GM19328 (cell line): ENCODE measurements around the gene RCL1.

ENCODE experiments used
- ATAC-seq: cut with Tn5 transposase; IDR thresholded peaks from one replicate; pipeline ENCODE4 v1.9.1; 2021; ENCODE audit warnings: mild to moderate bottlenecking, moderate library complexity; ENCODE audit not compliant: unreplicated experiment

Gene RCL1

DNA sequence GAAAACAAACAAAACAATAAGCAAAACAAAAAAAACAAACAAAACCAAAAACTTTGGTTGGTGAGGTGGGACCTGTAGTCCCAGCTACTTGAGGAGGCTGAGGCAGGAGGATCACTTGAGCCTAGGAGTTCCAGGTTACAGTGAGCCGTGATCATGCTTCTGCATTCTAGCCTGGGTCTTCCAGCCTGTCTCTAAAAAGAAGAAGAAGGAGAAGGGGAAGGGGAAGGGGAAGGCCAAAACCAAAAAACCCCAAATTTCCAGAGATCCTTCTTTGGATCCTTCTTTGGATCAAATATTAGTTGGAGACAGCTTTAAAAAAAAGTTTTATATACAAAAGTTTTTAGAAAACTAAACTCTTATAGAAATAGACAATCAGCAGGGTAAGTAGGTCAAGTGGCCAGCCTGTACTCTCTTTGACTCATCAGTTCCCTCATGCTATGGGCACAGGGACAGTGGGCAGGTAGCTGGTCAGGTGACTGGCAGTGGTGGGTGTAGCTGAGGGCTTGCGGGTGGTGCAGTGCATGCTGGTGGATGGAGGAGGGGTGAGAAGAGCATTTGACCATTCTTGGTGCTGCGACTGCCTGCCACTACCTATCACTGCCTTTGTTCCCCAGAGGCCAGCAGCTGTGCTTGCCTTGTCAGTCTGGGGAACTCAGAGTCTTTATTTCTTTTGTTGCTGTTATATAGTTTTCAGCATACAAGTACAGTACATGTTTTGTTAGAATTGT is 12.6 kb downstream of the RCL1 start:
- ATAC-seq: no peak

DNA sequence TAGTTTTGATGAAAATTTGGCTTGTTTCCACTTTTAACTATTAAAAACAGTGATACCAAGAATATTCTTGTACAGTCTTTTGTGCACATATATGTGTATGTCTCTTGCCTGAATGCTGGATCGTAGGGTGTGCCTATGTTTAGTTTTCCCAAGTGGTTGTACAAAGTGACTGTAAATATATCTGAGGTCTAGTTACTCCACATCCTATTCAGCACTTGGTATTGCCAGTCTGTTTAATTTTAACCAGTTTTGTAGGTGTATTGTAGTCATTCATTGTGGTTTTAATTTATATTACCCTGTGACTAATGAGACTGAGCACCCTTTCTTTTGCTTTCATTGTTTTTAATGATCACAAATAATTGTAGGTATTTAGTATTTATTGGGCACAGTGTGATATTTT is 17.8 kb downstream of the RCL1 start:
- ATAC-seq: no peak

DNA sequence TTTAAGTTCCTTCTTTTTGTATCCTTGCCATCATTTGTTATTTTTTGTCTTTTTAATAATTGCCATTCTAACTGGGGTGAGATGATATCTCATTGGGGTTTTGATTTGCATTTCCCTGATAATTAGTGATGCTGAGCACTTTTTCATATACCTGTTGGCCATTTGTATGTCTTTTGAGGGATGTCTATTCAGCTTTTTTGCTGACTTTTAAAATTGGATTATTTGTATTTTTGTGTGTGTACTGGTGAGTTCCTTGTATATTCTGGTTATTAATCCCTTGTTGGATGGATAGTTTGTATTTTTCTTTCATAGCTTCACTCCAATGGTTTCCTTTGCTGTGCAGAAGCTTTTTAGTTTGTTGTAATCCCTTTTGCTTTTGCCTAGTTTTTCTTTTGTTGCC is 19.1 kb downstream of the RCL1 start:
- ATAC-seq: no peak

DNA sequence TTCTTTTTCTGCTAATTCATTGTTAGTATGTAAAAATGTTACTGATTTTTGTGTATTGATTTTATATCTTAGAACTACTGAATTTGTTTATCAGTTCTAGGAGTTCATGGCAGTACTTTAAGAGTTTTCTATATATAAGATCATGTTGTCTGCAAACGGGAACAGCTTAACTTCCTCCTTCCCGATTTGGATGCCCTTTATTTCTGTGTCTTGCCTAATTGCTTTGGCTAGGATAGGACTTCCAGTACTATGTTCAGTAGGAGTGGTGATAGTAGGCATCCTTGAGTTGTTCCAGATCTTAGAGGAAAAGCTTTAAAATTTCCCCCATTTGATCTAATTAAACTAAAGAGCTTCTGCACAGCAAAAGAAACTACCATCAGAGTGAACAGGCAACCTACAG is 20.1 kb downstream of the RCL1 start:
- ATAC-seq: no peak

DNA sequence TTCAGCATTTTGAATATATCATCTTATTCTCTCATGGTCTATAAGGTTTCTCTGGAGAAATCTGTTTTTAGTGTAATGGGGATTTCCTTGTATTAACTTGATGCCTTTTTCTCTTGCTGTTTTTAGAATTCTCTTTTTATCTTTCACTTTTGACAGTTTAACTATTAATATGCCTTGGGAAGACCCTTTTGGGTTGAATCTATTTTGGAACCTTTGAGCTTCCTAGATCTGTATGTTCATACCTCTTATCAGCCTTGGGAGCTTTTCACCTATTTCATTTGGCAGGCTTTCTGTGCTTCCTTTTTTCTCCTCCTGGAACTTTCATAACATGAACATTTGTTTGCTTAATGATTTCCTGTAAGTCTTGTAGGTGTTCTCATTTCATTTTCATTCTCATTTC is 22.2 kb downstream of the RCL1 start:
- ATAC-seq: no peak

DNA sequence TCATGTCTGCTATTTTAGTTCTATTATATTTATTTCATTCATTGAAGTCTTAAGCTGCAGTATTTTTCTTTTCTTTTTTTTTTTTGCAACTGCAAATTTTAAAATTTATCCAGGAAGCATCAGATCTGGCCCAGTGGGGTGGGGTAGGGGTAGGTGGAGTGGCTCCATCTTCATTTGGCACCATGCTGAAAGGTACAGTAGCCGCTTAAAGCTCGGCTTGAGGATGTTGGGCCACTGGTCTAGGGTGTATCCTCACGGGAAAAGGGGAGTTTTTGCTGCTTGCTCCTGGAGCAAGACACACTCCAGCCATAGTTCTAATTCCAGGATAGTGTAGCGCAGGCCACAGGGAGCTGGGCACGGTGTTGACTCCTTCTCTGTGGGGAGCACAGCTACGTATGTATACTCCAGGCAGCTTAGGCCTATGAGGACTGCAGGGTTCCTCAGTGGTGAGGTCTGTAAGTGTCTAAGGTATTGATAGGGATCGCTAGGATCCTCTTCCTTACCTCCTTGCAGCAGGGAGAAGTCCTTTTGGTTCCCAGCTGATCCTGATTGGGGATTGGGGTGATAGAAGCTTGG is 22.7 kb downstream of the RCL1 start:
- no peak for ATAC-seq

DNA sequence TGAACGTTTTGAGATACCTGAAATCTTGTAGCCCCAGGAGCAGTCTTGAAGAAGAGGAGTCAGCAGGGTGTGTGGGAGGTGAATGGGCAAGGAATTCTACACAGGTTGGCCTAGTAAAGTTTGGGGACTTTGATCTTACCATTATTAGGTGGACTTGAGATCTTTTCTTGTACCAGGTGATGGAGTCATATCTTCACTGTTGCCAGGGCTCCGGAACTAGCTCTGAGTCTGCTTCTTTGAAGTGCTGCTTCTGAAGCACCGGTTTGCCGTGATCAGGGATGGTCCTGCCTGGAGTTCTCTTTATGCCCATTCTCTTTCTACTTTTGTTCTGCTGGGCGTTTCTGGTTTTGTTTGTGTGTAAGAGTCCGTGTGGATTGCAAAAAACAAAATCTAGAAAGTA is 27.4 kb downstream of the RCL1 start:
- ATAC-seq: no peak

DNA sequence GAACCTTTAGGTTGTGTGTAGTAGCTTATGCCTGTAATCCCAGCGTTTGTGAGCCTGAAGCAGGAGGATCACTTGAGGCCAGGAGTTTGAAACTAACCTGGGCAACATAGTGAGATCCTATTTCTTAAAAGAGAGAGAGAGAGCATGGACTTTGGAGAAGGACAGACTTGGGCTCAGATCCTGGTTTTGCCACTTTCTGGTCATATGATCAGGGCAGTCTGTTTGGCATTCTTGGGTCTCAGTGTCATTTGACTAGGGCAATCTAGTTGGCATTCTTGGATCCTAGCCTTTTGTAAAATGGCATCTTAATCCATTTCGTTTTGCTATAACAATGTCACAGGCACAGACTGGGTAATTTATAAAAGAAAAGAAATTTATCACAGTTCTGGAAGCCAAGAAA is 28.4 kb downstream of the RCL1 start:
- no peak for ATAC-seq

DNA sequence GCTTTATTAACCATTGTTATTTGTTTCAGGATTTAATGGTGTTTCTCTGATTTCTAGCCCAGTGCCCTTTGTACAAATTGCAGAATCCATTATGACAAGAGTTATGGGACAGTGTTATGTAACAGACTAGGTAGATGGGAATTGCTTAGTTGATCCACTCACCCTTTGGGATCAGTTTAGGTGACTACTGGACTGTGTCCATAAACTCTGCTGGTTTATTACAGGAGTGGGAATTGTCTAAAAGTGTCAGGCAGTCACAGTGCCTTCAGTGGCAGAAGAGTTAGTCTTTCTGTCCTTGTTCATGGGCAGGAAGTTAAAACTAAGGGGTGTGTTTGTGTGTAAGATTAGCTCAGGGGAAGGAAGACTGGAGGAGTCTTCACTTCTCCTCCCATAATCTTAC is 29.3 kb downstream of the RCL1 start:
- ATAC-seq: no peak

DNA sequence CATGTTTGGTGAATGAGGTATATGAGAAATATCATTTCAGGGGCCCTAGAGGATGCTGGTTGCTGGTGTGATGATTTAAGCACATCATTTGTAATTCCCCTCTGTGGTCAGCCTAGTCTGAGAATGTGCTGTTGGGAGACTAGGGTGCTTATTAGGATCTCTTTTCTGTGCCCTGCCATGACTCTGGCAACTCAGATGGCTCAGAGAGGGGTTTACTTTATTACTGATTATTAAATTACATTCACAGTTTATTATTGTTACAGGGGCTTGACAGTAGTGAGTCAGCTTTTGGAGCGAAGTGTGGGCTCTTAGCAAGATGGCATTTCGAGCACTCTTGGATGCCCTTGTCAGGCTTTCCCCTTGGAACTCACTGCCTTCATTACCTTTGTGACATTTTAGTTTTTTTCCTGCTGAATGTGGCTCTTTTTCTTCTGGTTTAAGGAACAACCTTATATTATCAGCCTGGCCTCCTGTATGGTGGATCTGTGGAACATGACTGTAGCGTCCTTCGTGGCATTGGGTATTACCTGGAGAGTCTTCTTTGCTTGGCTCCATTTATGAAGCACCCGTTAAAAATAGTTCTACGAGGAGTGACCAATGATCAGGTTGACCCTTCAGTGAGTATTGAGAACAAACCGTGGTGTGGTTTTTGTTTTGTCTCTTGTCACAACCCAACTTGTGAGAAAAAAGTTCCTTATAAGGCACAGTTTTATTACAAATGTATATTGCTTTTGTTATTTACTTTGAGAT is 33.8 kb downstream of the RCL1 start:
- no peak for ATAC-seq

DNA sequence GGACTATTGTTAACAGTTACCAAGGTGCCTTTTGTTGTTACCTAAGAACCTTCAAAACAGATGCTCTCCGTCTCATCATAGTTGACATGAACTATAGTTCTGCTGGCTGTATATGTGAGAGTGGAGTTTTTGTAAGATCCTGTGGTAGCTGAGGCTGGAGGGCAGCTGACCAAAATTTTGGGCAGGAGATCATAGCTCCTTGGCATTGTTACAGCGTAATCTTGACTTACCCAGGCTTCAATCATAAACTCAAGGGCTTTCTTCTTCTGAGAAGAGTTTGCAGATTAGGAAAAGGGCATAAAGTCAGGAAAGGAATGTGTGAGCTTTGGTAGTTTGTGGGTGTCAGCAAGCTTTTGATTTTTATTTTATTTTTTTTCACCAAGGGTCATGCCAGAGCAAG is 34.5 kb downstream of the RCL1 start:
- no peak for ATAC-seq

DNA sequence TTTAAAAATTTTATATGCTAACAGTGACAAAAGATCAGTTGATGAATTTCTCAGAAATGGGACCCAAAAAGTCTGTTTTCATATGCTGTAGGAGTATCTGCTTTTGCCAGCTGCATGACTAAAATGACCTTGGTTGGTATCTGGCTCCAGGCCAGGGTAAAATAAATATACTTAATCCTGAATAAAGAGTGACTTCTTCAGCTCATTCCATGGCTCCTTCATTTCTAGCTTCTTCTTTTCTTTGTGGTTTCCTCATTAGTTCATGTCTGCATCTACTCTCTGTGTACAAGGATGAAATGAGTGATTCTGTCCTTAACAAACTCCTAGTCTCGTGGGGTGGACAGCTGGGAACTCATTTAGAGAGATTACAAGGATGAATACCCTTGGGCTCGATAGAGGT is 36.0 kb downstream of the RCL1 start:
- no peak for ATAC-seq

DNA sequence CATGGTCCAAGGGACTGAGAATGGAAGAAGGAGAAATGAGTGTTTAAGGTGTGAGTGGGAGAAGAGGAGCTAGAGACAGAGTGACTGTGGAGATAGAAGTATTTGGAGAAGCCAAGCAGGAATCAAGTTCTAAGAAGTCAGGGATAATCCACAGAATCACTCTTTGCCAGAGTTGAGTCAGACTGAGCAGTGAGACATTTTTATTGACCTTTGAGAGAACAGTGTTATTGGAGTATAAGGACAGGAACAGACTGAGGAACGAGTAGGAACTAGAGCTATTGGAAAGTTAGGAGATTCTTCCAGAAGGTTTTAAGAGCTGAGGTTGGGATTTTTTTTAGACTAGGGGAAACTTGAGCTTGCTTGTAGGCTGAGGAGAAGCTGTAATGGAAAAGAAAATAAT is 37.2 kb downstream of the RCL1 start:
- no peak for ATAC-seq

DNA sequence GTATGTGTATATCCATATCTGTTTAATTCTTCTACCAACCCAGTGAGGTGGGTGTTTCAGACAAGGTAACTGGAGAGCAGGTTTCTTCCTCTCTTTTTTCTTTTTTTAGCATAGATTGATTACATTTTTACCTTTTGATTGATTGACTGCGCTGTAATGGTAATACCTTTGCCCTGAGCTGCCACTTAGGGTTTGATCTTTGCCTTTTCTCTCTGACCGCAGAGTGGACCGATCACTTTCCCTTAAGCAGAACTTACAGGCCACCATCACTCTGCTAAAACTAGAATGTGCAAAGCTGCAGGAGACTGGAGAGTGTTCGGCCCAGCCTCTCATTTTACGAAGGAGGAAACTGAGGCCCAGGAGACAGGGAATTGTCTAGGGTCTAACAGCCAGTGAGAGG is 38.0 kb downstream of the RCL1 start:
- no peak for ATAC-seq

DNA sequence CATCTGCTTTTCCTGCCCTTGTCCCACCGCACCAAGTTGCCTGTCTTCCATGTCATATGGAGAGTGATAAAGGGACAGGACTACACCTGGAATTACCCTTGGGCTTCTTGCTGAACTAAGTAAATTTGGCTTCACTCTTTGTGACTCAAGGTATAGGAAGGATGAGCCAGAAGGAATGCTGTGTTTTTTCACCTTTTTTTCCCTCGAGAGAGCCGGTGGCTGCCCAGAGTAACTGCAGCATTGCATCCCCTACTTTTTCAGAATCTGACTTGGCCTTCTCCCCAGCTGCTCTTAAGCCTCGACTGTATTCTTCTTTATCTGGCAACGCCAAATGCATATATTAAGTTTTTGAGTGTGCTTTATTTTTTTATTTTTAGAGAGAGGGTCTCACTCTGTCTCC is 38.4 kb downstream of the RCL1 start:
- ATAC-seq: no peak

DNA sequence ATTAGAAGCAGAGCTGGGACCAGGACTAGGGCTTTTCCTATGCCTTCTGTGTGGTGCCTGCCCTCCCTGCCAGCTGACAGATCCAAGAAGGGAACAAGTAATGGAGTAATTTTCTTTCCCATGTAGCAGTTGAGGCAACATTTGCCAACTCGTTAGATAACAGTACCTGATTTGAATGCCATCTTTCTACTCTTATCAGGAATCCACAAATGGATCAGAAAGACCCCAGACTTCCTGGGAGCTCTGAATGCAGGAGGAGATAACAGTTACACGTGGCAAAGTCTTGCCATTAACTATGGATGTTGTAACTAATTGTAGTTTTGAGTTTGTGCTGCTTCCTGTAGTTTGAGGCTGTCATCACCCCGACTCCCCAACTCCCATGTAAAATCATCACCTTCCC is 39.2 kb downstream of the RCL1 start:
- ATAC-seq: no peak

DNA sequence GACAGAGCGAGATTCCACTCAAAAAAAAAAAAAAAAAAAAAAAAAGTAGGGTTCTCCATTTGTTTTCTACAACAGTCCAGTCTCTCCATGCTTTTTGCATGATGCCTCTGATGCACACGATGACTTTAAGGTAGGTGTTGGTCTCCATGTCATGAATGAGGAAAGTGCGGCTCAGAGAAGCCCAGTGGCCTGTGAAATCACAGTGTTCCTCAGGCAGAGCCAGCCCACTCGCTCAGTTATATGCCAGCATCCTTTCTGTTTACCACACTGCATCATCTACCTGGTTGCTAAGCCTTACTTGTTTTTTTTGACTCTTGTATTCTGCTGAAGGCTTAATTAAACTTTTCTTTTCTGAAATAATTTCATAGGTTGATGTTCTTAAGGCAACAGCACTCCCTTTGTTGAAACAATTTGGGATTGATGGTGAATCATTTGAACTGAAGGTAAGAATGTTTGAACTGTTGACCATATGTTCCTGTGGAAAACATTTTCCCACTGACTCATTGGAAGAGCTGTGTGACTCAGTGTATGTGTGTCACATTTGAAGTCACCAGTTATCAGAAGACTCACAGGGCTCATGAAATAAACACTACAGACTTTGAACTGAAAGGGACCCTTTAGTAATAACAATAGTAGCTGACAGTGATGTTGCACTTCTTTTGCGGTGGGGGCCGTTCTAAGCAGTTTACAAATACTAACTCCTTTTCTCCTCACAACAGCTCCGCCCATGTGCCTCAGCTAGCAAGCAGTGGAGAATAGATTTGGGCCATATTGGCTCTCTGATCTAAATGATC is 40.2 kb downstream of the RCL1 start:
- no peak for ATAC-seq

DNA sequence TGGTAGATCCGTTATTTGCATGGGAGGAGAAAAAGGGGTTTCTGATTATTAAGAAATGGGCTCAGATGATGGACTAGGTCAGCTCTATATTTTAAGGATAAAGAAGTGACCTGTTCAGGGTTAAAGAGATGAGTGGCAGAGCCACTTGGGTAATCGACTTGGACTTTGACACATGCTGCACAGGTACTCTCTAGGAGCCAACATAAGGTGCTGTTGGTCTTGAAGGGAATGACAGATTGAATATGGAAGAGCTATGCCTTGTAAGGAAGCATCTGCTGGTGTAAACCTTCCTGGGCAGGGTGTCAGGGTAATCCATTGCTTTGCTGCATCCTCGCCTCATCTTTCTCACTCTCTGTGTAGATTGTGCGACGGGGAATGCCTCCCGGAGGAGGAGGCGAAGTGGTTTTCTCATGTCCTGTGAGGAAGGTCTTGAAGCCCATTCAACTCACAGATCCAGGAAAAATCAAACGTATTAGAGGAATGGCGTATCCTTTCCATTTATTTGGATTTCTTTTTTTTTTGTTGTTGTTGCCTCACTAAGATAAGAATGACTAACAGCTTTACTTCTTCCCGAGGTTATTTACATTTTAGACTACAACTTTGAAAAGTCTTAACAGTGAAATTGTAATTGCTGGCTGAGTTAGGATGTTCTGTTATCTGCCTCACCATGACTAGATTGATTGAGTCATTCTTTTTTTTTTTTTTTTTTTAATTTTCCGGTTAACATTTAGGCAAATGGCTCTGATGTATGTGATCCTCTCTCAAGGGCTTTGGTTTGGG is 41.2 kb downstream of the RCL1 start:
- no peak for ATAC-seq

DNA sequence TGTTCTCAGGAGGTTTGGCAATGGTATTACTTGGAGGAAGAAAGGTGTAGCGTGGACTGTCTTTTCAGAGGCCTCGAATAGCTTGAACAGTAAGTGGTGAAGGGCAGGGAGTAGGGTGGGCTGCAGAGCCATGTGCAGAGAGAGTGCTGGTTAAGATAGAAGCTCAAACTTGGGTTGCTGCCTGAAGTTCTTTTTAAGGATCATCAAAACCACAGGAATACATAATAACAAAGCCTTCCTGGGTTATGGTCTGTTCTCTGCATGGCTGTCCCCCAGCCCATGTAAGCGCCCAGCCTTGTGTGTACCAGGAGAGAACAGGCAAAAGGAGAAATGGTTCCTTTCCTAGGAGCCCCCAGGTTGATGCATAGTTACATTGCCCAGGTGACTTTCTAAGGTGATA is 43.9 kb downstream of the RCL1 start:
- no peak for ATAC-seq

DNA sequence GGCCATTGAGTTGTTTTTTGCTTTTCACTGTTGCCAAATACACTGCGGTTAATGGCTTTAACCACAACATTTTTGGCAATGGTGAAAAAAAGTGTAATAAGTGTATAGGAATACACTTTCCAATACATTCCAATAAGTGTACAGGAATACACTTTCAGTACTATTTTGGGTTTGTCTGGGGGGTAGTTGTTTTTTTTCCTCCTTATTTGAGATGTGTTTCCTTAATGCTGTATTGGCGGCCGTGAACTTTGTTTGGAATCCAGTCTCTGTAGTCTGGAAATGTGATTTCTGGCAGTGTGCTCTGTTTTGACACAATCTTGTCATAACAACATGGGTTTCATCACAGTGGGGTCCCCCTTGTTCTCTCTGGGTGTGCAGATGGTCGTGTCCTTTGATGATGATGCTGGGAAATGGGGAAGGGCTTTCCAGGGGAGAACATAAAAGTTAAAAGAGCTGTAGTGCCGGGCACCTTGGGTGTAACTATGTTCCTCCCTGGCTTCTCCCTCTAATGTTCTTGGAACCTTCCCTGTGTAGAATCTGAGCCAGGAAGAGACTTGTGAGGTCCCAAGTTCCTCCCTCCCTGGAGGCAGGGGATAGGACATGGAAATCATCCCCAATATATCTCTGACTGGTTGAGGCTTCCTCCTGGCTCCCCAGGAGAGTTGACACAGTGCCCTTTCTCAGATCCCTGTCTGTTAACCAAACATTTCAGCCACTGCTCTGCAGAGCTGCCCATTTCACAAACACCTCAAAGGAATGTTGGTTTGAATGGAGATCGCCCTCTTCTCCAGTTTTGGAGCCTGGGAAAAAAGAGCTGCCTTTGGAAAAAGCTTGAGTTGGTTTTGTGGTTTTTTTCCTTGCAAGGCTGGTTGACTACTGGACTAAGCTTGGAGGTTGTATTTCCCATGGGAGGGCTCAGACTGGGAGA is 44.8 kb downstream of the RCL1 start:
- no peak for ATAC-seq
